ENCODE data around the gene ARHGAP15. TPM values are rescaled to one million over a fixed set of nuclear protein-coding genes. Genes with fewer than 3 reads are reported as not detected.

ARHGAP15 gene
- polyA plus RNA-seq, 1 donor from 2014 or later: 0.30 TPM

DNA sequence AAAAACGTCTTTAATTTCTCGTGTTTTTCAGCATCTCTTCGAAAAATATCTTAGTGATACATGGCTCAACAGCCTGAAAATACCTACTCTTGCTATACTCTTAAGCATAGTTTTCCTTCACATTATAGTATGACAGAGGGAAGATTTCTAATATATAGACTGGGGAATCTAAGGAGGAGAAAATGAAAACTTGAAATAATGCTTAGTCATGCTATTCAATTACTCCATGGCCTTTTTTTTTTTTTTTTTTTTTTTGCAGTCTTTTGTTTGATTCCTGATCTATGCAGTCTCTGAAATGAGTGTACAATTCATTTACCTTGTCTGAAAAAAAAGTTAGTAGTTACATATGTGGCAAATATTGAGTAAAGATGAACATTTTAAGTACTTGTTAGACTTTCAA lies 337.8 kb downstream of the ARHGAP15 start:
- no peak overlapping the region for H3K4me2 ChIP-seq (ENCODE audit: low read length)
- no peak overlapping the region for H3K4me3 ChIP-seq (ENCODE audit: low read length)
- H3K9me3 ChIP-seq (ENCODE audit: low read length): no peaks in the 10 kb centered on the region
- no peaks in the 10 kb centered on the region for H3K79me2 ChIP-seq (replicated peaks; ENCODE audit: insufficient read depth, low read length)
- H3K9me2 ChIP-seq (ENCODE audit: insufficient read depth, low read length): no peaks in the 10 kb centered on the region
- no peaks in the 10 kb centered on the region for H3F3A ChIP-seq (ENCODE audit: insufficient read depth, low read length, poor library complexity, severe bottlenecking)
- TF ChIP-seq POLR2AphosphoS5 (IDR thresholded peaks at IDR 0.05) (no peak), MXI1 (conservative IDR thresholded peaks at IDR 0.05; ENCODE audit: poor library complexity, severe bottlenecking) (no peak), SMC3 (conservative IDR thresholded peaks at IDR 0.05; ENCODE audit: poor library complexity) (no peak), EP300 (conservative IDR thresholded peaks at IDR 0.05; ENCODE audit: poor library complexity, severe bottlenecking) (no peak), RAD21 (conservative IDR thresholded peaks at IDR 0.05) (no peak), REST (IDR thresholded peaks at IDR 0.05; ENCODE audit: borderline replicate concordance) (no peak), EZH2 (IDR thresholded peaks at IDR 0.05; ENCODE audit: borderline replicate concordance, insufficient read depth, low read length, poor library complexity, severe bottlenecking) (no peak), TAF1 (IDR thresholded peaks at IDR 0.05; ENCODE audit: low read depth) (no peak)
- TF ChIP-seq, protein P1, sequence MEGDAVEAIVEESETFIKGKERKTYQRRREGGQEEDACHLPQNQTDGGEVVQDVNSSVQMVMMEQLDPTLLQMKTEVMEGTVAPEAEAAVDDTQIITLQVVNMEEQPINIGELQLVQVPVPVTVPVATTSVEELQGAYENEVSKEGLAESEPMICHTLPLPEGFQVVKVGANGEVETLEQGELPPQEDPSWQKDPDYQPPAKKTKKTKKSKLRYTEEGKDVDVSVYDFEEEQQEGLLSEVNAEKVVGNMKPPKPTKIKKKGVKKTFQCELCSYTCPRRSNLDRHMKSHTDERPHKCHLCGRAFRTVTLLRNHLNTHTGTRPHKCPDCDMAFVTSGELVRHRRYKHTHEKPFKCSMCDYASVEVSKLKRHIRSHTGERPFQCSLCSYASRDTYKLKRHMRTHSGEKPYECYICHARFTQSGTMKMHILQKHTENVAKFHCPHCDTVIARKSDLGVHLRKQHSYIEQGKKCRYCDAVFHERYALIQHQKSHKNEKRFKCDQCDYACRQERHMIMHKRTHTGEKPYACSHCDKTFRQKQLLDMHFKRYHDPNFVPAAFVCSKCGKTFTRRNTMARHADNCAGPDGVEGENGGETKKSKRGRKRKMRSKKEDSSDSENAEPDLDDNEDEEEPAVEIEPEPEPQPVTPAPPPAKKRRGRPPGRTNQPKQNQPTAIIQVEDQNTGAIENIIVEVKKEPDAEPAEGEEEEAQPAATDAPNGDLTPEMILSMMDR (IDR thresholded peaks at IDR 0.05; ENCODE audit: poor library complexity, severe bottlenecking): no peak
- H3K27ac ChIP-seq (ENCODE audit: low read length): no peak overlapping the region
- H2AFZ ChIP-seq (ENCODE audit: low read depth, low read length): no peak overlapping the region
- no peaks in the 10 kb centered on the region for H3K27me3 ChIP-seq (ENCODE audit: insufficient read depth, low read depth, low read length)
- H3K9ac ChIP-seq (ENCODE audit: low read length): no peak overlapping the region
- no peaks in the 10 kb centered on the region for H4K20me1 ChIP-seq (ENCODE audit: insufficient read depth)
- no peaks in the 10 kb centered on the region for H3K36me3 ChIP-seq (ENCODE audit: insufficient read depth, low read length)

- Histone ChIP-seq H3K27ac (ENCODE audit: low read length) (no peak overlapping the region), H3F3A (ENCODE audit: insufficient read depth, low read length, poor library complexity, severe bottlenecking) (no peaks in the 10 kb centered on the region), H3K79me2 (replicated peaks; ENCODE audit: insufficient read depth, low read length) (no peaks in the 10 kb centered on the region), H3K9me3 (ENCODE audit: low read length) (no peaks in the 10 kb centered on the region), H3K27me3 (ENCODE audit: insufficient read depth, low read depth, low read length) (no peaks in the 10 kb centered on the region), H3K4me3 (ENCODE audit: low read length) (no peak overlapping the region), H3K36me3 (ENCODE audit: insufficient read depth, low read length) (no peaks in the 10 kb centered on the region), H3K9ac (ENCODE audit: low read length) (no peak overlapping the region), H3K4me2 (ENCODE audit: low read length) (no peak overlapping the region), H3K9me2 (ENCODE audit: insufficient read depth, low read length) (no peaks in the 10 kb centered on the region), H4K20me1 (ENCODE audit: insufficient read depth) (no peaks in the 10 kb centered on the region), H2AFZ (ENCODE audit: low read depth, low read length) (no peak overlapping the region)
- TF ChIP-seq, protein P1 (IDR thresholded peaks at IDR 0.05; ENCODE audit: poor library complexity, severe bottlenecking): no peak
- no peak for TF ChIP-seq EZH2 (IDR thresholded peaks at IDR 0.05; ENCODE audit: borderline replicate concordance, insufficient read depth, low read length, poor library complexity, severe bottlenecking)
- no peak for TF ChIP-seq TAF1 (IDR thresholded peaks at IDR 0.05; ENCODE audit: low read depth)
- no peak for TF ChIP-seq REST (IDR thresholded peaks at IDR 0.05; ENCODE audit: borderline replicate concordance)
- TF ChIP-seq MXI1 (conservative IDR thresholded peaks at IDR 0.05; ENCODE audit: poor library complexity, severe bottlenecking): no peak
- no peak for TF ChIP-seq POLR2AphosphoS5 (IDR thresholded peaks at IDR 0.05)
- no peak for TF ChIP-seq SMC3 (conservative IDR thresholded peaks at IDR 0.05; ENCODE audit: poor library complexity)
- TF ChIP-seq RAD21 (conservative IDR thresholded peaks at IDR 0.05): no peak
- TF ChIP-seq EP300 (conservative IDR thresholded peaks at IDR 0.05; ENCODE audit: poor library complexity, severe bottlenecking): no peak
Measured at GRCh38 chr2:143468341-143468888, 339.2 kb downstream of the ARHGAP15 start.
